Sigmoid colon (tissue), 4 donors: ENCODE data around the gene IRF6.

ENCODE experiments used
- CTCF ChIP-seq, 4 experiments: fragments of 450-650 bp in 3 of 4; fragments of 200-600 bp in 1 of 4; IDR thresholded peaks; one replicate each; pipeline ENCODE4 v1.5.1; 2016 to 2019; ENCODE audit warnings: antibody characterized with exemption in 4 of 4, mild to moderate bottlenecking in 3 of 4, moderate library complexity in 2 of 4
- POLR2A ChIP-seq, 2 donors: fragments of 450-650 bp; IDR thresholded peaks; one replicate each; pipeline ENCODE4 v1.6.1; 2016; ENCODE audit warnings: antibody characterized with exemption in 2 of 2, mild to moderate bottlenecking in 2 of 2, moderate library complexity in 2 of 2
- POLR2AphosphoS5 ChIP-seq, 4 donors: sonication (generic); formaldehyde crosslinking; IDR thresholded peaks; one replicate each; pipeline ENCODE4 v1.6.1; 2017; ENCODE audit warnings: antibody characterized with exemption in 4 of 4

- TF ChIP-seq CTCF (IDR thresholded peaks at IDR 0.05), result no peak
- TF ChIP-seq POLR2AphosphoS5 (IDR thresholded peaks at IDR 0.05), result no peak
- TF ChIP-seq POLR2A (IDR thresholded peaks at IDR 0.05), result no peak
These were observed 49.9 kb downstream of the IRF6 start, which contains the start of gene TRAF3IP3 for GRCh38 chr1:209755926-209756614.
